Ascending aorta (tissue), 2 donors: ENCODE results near the gene MBD3L3. TPM values are rescaled to one million over a fixed set of nuclear protein-coding genes. Genes with fewer than 3 reads are reported as not detected.

Experiments used
- DNase-seq, 2 donors: peaks; one replicate each; pipeline ENCODE4 v3.0.0-alpha.2; 2019; ENCODE audit warnings: low spot score in 2 of 2
- H3K27ac ChIP-seq, 2 donors: fragments of 200-600 bp; sonication (generic); one replicate each; pipeline ENCODE4 v1.5.1; 2016 to 2017; ENCODE audit warnings: mild to moderate bottlenecking in 1 of 2
- H3K27me3 ChIP-seq: fragments of 200-600 bp; sonication (generic); one replicate; pipeline ENCODE4 v1.5.1; 2017
- H3K36me3 ChIP-seq, 2 donors: fragments of 200-600 bp; sonication (generic); one replicate each; pipeline ENCODE4 v1.5.1; 2016
- H3K4me1 ChIP-seq, 2 donors: fragments of 200-600 bp; sonication (generic); one replicate each; pipeline ENCODE4 v1.5.1; 2016 to 2017; ENCODE audit warnings: mild to moderate bottlenecking in 1 of 2
- H3K4me3 ChIP-seq, 2 donors: fragments of 200-600 bp; sonication (generic); one replicate each; pipeline ENCODE4 v1.5.1; 2016 to 2017; ENCODE audit warnings: mild to moderate bottlenecking in 1 of 2
- H3K9me3 ChIP-seq, 2 donors: fragments of 200-600 bp; sonication (generic); one replicate each; pipeline ENCODE4 v1.5.1; 2016
- CTCF ChIP-seq, 3 experiments: fragments of 200-600 bp in 2 of 3; fragments of 450-650 bp in 1 of 3; sonication (generic) in 2 of 3; IDR thresholded peaks; one replicate each; pipeline ENCODE4 v1.5.1; 2016 to 2019; ENCODE audit warnings: antibody characterized with exemption in 3 of 3, mild to moderate bottlenecking in 1 of 3, moderate library complexity in 1 of 3
- intact Hi-C: fragments of 100-400 bp; cut with DNase I; formaldehyde crosslinking; loops from one replicate; pipeline ENCODE4 v1.15.1; 2023
- total RNA-seq: library from RNA; depleted of rRNA; stranded (reverse); fragments of >200 nt; gene quantifications from one replicate; pipeline ENCODE4 v1.1.0, GENCODE V29; 2016

The MBD3L3 gene
- total RNA-seq, 1 donor from 2014 or later, result not detected

GRCh38 chr19:7076151-7076550 lies 17.7 kb upstream of the MBD3L3 start:
- no peak overlapping the region for H3K27ac ChIP-seq
- no peaks in the 10 kb centered on the region for H3K4me1 ChIP-seq
- DNase-seq, result no peak
- H3K4me3 ChIP-seq, result no peak overlapping the region
- TF ChIP-seq CTCF (IDR thresholded peaks at IDR 0.05), result no peak
- intact Hi-C loops, result no loop called here
- no peaks in the 10 kb centered on the region for H3K27me3 ChIP-seq
- peaks cover 51 to 64% of the 10 kb centered on the region in 2 donors for H3K9me3 ChIP-seq
- H3K36me3 ChIP-seq, result peaks cover 96 to 97% of the 10 kb centered on the region in 2 donors

- no peak overlapping the region for H3K4me3 ChIP-seq
- DNase-seq, result no peak
- no peaks in the 10 kb centered on the region for H3K27me3 ChIP-seq
- intact Hi-C loops, result no loop called here
- peaks cover 38 to 51% of the 10 kb centered on the region in 2 donors for H3K9me3 ChIP-seq
- H3K36me3 ChIP-seq, result peaks cover 86 to 88% of the 10 kb centered on the region in 2 donors
- H3K4me1 ChIP-seq, result peaks cover 0 to 6% of the 10 kb centered on the region in 2 donors
- TF ChIP-seq CTCF (IDR thresholded peaks at IDR 0.05), result no peak
- H3K27ac ChIP-seq, result no peak overlapping the region
Observed at GRCh38 chr19:7074705-7075282, 16.3 kb upstream of the MBD3L3 start.

GRCh38 chr19:7072541-7072940 lies 14.1 kb upstream of the MBD3L3 start:
- peaks cover 64 to 65% of the 10 kb centered on the region in 2 donors for H3K36me3 ChIP-seq
- peaks cover 0 to 6% of the 10 kb centered on the region in 2 donors for H3K4me1 ChIP-seq
- peaks cover 15 to 28% of the 10 kb centered on the region in 2 donors for H3K9me3 ChIP-seq

DNA sequence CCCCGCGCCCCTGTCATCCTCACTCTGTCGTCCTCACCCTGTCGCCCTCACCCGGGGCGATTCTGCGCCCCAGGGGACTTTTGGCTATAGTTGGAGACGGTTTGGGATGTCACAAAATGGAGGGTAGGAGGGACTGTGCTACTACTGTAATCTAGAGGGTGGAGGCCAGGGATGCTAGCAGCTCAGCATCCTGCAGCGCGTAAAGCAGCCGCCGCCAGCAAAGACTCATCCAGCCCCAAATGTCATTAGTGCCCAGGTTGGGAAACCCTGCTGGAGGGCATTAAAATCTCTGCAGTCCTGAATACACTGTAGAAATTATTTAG lies 11.4 kb upstream of the MBD3L3 start:
- peak overlapping the region; percentile 74 to 83 for H3K4me3 ChIP-seq
- H3K27ac ChIP-seq, result peak overlapping the region; percentile 52 to 69
- H3K36me3 ChIP-seq, result peaks cover 37 to 39% of the 10 kb centered on the region in 2 donors
- no peak for TF ChIP-seq CTCF (IDR thresholded peaks at IDR 0.05)
- no peaks in the 10 kb centered on the region for H3K27me3 ChIP-seq
- intact Hi-C loops, result loop anchor here (1.0 kb wide), 1 partner anchor 29 kb away; no protein-coding TSS in a partner anchor
- peaks cover 0 to 1% of the 10 kb centered on the region in 2 donors for H3K9me3 ChIP-seq
- peaks cover 0 to 6% of the 10 kb centered on the region in 2 donors for H3K4me1 ChIP-seq
- no peak for DNase-seq

More at GRCh38 chr19:7072541-7072940, 14.1 kb upstream of the MBD3L3 start:
- no peak overlapping the region for H3K4me3 ChIP-seq
- TF ChIP-seq CTCF (IDR thresholded peaks at IDR 0.05), result no peak
- no peak overlapping the region for H3K27ac ChIP-seq
- H3K27me3 ChIP-seq, result no peaks in the 10 kb centered on the region
- DNase-seq, result no peak
- intact Hi-C loops, result no loop called here

GRCh38 chr19:7069042-7069903 lies 10.8 kb upstream of the MBD3L3 start, which contains the start of gene ZNF557:
Gene ZNF557, plus strand, starts transcription at chr19:7069703. Its CDS starts 5,372 bp downstream, at chr19:7075075.
- DNase-seq, result peak; percentile 95 to 99
- no peak for TF ChIP-seq CTCF (IDR thresholded peaks at IDR 0.05)
- H3K27ac ChIP-seq, result peak within 1 kb of the TSS; percentile 52 to 69
- no peaks in the 10 kb centered on the region for H3K9me3 ChIP-seq
- H3K36me3 ChIP-seq, result peaks cover 31 to 33% of the 10 kb centered on the region in 2 donors
- intact Hi-C loops, result loop anchor here (1.0 kb wide), 1 partner anchor 30 kb away; no protein-coding TSS in a partner anchor
- H3K4me1 ChIP-seq, result peaks cover 0 to 6% of the 10 kb centered on the region in 2 donors
- no peaks in the 10 kb centered on the region for H3K27me3 ChIP-seq
- peak within 1 kb of the TSS; percentile 74 to 83 for H3K4me3 ChIP-seq
